Stimulated activated CD8-positive, alpha-beta memory T cell treated with anti-CD3 and anti-CD28 coated beads, Interleukin-4, amount 100 ng/mL, for 24 hours (primary cell): ENCODE measurements around the gene EIPR1.

Experiments used
- DNase-seq: peaks from one replicate; pipeline ENCODE4 v3.0.0-alpha.2; 2020; ENCODE audit warnings: low read depth

EIPR1 gene

GRCh38 chr2:3147651-3148530 is 229.7 kb downstream of the EIPR1 start:
- DNase-seq, result no peak

- DNase-seq, result no peak
Measured at GRCh38 chr2:3146772-3147650, 230.6 kb downstream of the EIPR1 start.

DNA sequence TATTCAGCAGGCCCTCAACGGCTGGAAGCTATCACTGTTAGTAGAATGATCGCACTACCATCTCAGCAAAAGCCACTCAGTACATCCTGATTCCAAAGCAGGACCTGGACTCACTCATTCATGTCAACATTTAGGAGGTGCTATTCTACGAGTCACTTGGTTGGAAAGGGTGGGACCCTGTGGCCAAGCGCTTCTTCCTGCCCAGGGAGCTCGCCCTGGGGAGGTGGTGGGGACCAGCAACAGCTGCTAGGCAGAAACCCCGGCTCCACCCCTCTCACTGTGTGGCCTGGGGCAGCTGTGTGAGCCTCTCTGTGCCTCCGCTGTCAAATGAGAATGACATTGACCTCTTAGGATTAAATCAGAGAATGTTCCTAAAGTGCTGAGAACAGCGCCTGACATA is 231.4 kb downstream of the EIPR1 start:
- DNase-seq, result no peak

GRCh38 chr2:3145471-3146021 is 232.1 kb downstream of the EIPR1 start:
- no peak for DNase-seq

- DNase-seq, result no peak
Measured at GRCh38 chr2:3144856-3145255, 232.8 kb downstream of the EIPR1 start.

- no peak for DNase-seq
Measured at GRCh38 chr2:3143602-3144001, 234.0 kb downstream of the EIPR1 start.

GRCh38 chr2:3142961-3143571 is 234.6 kb downstream of the EIPR1 start:
- DNase-seq, result no peak

- DNase-seq, result no peak
Measured at GRCh38 chr2:3142210-3142609, 235.4 kb downstream of the EIPR1 start.

- DNase-seq, result no peak
Measured at GRCh38 chr2:3141696-3142095, 235.9 kb downstream of the EIPR1 start.

DNA sequence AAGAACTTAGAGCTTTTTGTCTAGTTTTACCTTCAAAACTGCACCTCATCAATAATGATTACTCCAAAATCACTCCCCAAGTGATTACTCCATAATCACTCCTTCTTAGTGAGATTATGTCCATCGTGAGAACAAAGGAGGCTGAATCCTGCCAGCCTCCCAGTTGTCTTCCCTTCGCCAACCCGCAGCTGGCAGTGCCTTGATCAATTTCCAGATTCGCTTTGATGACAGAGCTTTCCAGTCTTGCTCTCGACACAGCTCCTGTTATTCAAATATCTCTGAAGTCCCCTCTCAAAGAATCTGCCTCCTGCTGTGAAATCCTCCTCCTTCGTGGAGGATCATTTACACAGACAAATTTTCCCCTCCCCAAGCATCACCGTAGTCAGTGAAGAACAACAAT is 237.7 kb downstream of the EIPR1 start:
- DNase-seq, result no peak
